GM23248 (cell line): ENCODE measurements around the gene UBC.

Experiments used
- EZH2 ChIP-seq: fragments of 200-600 bp; sonication (generic); IDR thresholded peaks from 2 replicates; pipeline ENCODE4 v1.6.1; 2018; ENCODE audit warnings: antibody characterized with exemption, mild to moderate bottlenecking; ENCODE audit not compliant: insufficient read depth, poor library complexity, severe bottlenecking
- EZH2phosphoT487 ChIP-seq: fragments of 200-600 bp; sonication (generic); IDR thresholded peaks from 2 replicates; pipeline ENCODE4 v1.6.1; 2018; ENCODE audit warnings: antibody characterized with exemption, moderate library complexity, mild to moderate bottlenecking, low read depth; ENCODE audit not compliant: insufficient read depth

DNA sequence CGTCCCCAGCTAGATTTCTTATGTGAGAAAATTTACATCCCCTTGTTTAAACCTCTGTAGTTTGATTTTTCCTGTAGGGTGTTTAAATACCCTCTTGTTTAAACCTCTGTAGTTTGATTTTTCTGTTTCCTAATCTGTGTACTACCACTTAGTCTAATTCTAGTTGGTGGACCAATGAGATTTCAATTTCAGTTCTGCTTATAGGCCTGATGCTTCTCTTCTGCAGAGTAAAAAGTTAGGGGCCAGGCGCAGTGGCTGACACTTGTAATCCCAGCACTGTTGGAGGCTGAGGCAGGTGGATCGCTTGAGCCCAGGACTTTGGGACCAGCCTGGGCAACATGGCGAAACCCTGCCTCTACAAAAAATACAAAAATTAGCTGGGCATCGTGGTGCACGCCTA, 11.5 kb downstream of the UBC start:
- TF ChIP-seq EZH2 (no peak), EZH2phosphoT487 (no peak)
